GM12878 (cell line): ENCODE results near the gene HEG1. TPM values are rescaled to one million over a fixed set of nuclear protein-coding genes. Genes with fewer than 3 reads are reported as not detected.

Experiments used
- ATAC-seq: fragments of 200-7000 bp; cut with Tn5 transposase; 3 replicates; pipeline ENCODE4 v1.9.1; 2020; ENCODE audit warnings: mild to moderate bottlenecking, moderate library complexity
- BruUV-seq: library from RNA; stranded (reverse); fragments of 400-500 nt; replicated peaks from 2 replicates; lab custom pipeline; 2021; lab: Mats Ljungman, UMichigan
- CTCF ChIA-PET: fragments of 300-600 bp; sonication (Branson Sonifier 250); formaldehyde crosslinking; extraction: SDS; loops from one replicate; lab custom pipeline; 2021; ENCODE audit warnings: inconsistent platforms; lab: Yijun Ruan, JAX
- POLR2A ChIA-PET: fragments of 350-600 bp; formaldehyde crosslinking; extraction: SDS; loops from one replicate; lab custom pipeline; 2021; ENCODE audit warnings: inconsistent platforms; lab: Charles Lee
- RAD21 ChIA-PET: fragments of 300-600 bp; sonication (Branson Sonifier 250); formaldehyde crosslinking; loops from one replicate; lab custom pipeline; 2023; ENCODE audit warnings: antibody characterized with exemption; ENCODE audit not compliant: unreplicated experiment; lab: Charles Lee
- SMC1A ChIA-PET: fragments of 300-600 bp; sonication (Branson Sonifier 250); formaldehyde crosslinking; loops from one replicate; lab custom pipeline; 2023; ENCODE audit not compliant: unreplicated experiment, uncharacterized antibody; lab: Charles Lee
- DNase-seq: peaks from one replicate; pipeline ENCODE4 v3.0.0-alpha.2; 2011; ENCODE audit warnings: low read depth, low spot score
- FAIRE-seq: peaks from 3 replicates; lab custom pipeline; 2011; peaks lifted over from hg19 to GRCh38; lab: Jason Lieb, UNC
- H2AFZ ChIP-seq: 2 replicates; pipeline ENCODE4 v1.6.0; 2011; ENCODE audit warnings: low read depth, low read length, control low read depth; ENCODE audit not compliant: control insufficient read depth
- H3K27ac ChIP-seq: 2 replicates; pipeline ENCODE4 v1.5.1; 2011; ENCODE audit warnings: control low read depth; ENCODE audit not compliant: control insufficient read depth, insufficient read depth
- H3K27me3 ChIP-seq, 2 experiments: replicated peaks in 1 of 2; 2 replicates each; pipeline versions ENCODE4 v1.6.0 to v1.6.1; 2011; ENCODE audit warnings: low read length in 1 of 2; ENCODE audit not compliant: control insufficient read depth in 2 of 2, insufficient read depth in 2 of 2
- H3K36me3 ChIP-seq, 2 experiments: 2 replicates each; pipeline ENCODE4 v1.5.1; 2011; ENCODE audit warnings: low read length in 1 of 2; ENCODE audit not compliant: control insufficient read depth in 2 of 2, insufficient read depth in 2 of 2
- H3K4me1 ChIP-seq: 2 replicates; pipeline ENCODE4 v1.6.1; 2011; ENCODE audit warnings: mild to moderate bottlenecking, low read length, moderate library complexity, mixed read lengths; ENCODE audit not compliant: control insufficient read depth, insufficient read depth
- H3K4me2 ChIP-seq: 2 replicates; pipeline ENCODE4 v1.6.0; 2011; ENCODE audit warnings: control low read depth; ENCODE audit not compliant: control insufficient read depth, insufficient read depth
- H3K4me3 ChIP-seq: fragments of 200-600 bp; sonication (generic); 2 replicates; pipeline ENCODE4 v1.5.1; 2016
- H3K79me2 ChIP-seq: 2 replicates; pipeline ENCODE4 v1.6.0; 2011; ENCODE audit warnings: low read length; ENCODE audit not compliant: control insufficient read depth, insufficient read depth
- H3K9ac ChIP-seq: 2 replicates; pipeline ENCODE4 v1.8.0; 2011; ENCODE audit warnings: low read length, control low read depth, mixed read lengths; ENCODE audit not compliant: control insufficient read depth, insufficient read depth
- H3K9me3 ChIP-seq: replicated peaks from 3 replicates; pipeline ENCODE4 v1.5.1; 2011; ENCODE audit warnings: mild to moderate bottlenecking, low read length; ENCODE audit not compliant: control insufficient read depth, insufficient read depth
- H4K20me1 ChIP-seq: 2 replicates; pipeline ENCODE4 v1.6.0; 2011; ENCODE audit not compliant: control insufficient read depth, insufficient read depth
- ATF7 ChIP-seq: fragments of 450-650 bp; IDR thresholded peaks from 2 replicates; pipeline ENCODE4 v1.6.1; 2016; ENCODE audit warnings: low read depth, mild to moderate bottlenecking
- CEBPB ChIP-seq, 2 experiments: fragments of 150-350 bp in 1 of 2; IDR thresholded peaks; 2 replicates each; pipeline ENCODE4 v1.6.1; 2012 to 2014; ENCODE audit warnings: low read depth in 2 of 2, low read length in 2 of 2, borderline replicate concordance in 1 of 2, inconsistent platforms in 1 of 2
- HCFC1 ChIP-seq: fragments of 150-350 bp; IDR thresholded peaks from 2 replicates; pipeline ENCODE4 v1.6.1; 2014; ENCODE audit warnings: low read length
- HDAC6 ChIP-seq: fragments of 200-600 bp; sonication (generic); IDR thresholded peaks from one replicate; pipeline ENCODE4 v1.8.0; 2017; ENCODE audit warnings: antibody characterized with exemption; ENCODE audit not compliant: unreplicated experiment
- MLLT1 ChIP-seq: fragments of 450-650 bp; IDR thresholded peaks from 2 replicates; pipeline ENCODE4 v1.6.1; 2016; ENCODE audit warnings: mild to moderate bottlenecking
- PRDM15 ChIP-seq: fragments of 450-650 bp; formaldehyde crosslinking; IDR thresholded peaks from 2 replicates; pipeline ENCODE4 v1.4.0; 2020; ENCODE audit warnings: mild to moderate bottlenecking, moderate library complexity
- RUNX3 ChIP-seq: IDR thresholded peaks from 2 replicates; pipeline ENCODE4 v1.6.1; 2012; ENCODE audit warnings: low read length, inconsistent platforms
- SUZ12 ChIP-seq: fragments of 200-600 bp; sonication (generic); IDR thresholded peaks from one replicate; pipeline ENCODE4 v1.6.1; 2018; ENCODE audit warnings: antibody characterized with exemption, mild to moderate bottlenecking; ENCODE audit not compliant: unreplicated experiment
- YBX1 ChIP-seq: fragments of 450-650 bp; IDR thresholded peaks from 2 replicates; pipeline ENCODE4 v1.6.1; 2016; ENCODE audit warnings: antibody characterized with exemption
- WGBS: methylation state at CpG from one replicate; pipeline ENCODE4 v1.1.6; 2016; ENCODE audit warnings: low lambda C conversion rate; ENCODE audit not compliant: insufficient replicate concordance, insufficient coverage; ENCODE audit errors: missing lambda C conversion rate; 5-methylcytosine and 5-hydroxymethylcytosine counted together
- in situ Hi-C: fragments of 300-500 bp; cut with MboI; formaldehyde crosslinking; loops from 9 replicates; pipeline ENCODE4 v1.14.3; 2018; ENCODE audit warnings: mixed read lengths
- intact Hi-C: fragments of 100-400 bp; cut with micrococcal nuclease; formaldehyde crosslinking; loops from one replicate; pipeline ENCODE4 v1.14.2; 2022; ENCODE audit not compliant: unreplicated experiment
- polyA plus RNA-seq, 11 experiments: library from polyadenylated mRNA; depleted of rRNA in 4 of 11; unstranded in 6 of 11; stranded (reverse) in 5 of 11; fragments of >200 nt; fragmentation: Nextera tagmentation in 4 of 11; fragmentation: Illumina TruSeq in 1 of 11; extraction: Ambion mirVana in 4 of 11; extraction: Trizol in 1 of 11; gene quantifications; 1 replicate in 1 of 11; 2 replicates in 10 of 11; pipeline versions ENCODE4 v1.2.1 to v1.2.3, GENCODE V29; 2011 to 2016; ENCODE audit warnings: inconsistent platforms in 2 of 11, missing spikeins in 2 of 11, low read depth in 1 of 11
- total RNA-seq, 4 experiments: library from RNA; depleted of rRNA in 3 of 4; stranded (reverse); fragments of >200 nt in 3 of 4; fragmentation: Illumina TruSeq in 1 of 4; extraction: Trizol in 1 of 4; gene quantifications; 2 replicates each; pipeline versions ENCODE4 v1.2.1 to v1.2.3, GENCODE V29; 2013 to 2021

HEG1 gene
- total and polyA plus RNA-seq, 10 of the 15 experiments (the other 5 are each of a cell fraction or from before 2014, with no cell fraction given) = 2.2 to 32.1 (median 7.6) TPM

DNA sequence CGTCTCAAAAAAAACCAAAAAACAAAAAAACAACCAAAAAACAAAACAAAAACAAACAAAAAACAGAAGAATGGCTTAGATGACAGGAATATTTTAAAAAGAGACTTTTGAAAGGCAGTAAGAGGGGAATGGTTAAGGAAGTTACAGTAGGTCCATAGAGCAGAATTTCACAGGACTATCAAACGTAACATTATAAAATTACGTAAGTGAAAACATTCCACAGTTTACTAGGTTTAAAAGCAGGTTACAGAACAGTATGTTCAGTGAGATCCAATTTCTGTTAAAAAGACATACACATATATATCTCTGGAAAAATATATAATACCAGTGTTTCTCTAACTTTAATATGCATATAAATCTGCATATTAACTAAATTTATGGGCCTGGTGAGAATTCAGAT is 71.0 kb downstream of the HEG1 start (continued):
- TF ChIP-seq PRDM15 (CRISPR knock-in tag) (no peak), ATF7 (no peak), HCFC1 (no peak), SUZ12 (no peak)

DNA sequence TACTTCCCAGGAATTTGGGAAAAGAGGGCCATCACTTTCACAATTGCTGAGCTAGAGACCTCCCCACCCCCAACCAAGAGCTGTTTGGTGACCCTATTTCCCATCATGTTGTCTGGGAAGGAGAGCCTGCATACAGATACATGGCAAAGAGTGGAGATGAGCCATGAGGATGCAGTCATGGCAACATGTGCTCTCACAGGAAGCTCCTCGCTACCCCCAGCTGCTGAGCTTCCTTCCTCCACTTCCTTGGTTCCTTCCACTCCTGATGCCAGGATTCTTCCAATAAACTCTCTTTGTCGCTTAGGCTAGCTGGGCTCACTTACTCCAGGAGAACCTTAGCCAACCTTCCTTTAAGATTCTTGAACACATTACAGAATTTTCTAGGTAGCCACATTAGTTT is 72.9 kb downstream of the HEG1 start:
- Histone ChIP-seq H3K4me3 (no peak overlapping the region), H3K36me3 (peaks cover under 1 to 6% of the 10 kb centered on the region in 2 experiments; a peak in 2 of 4 replicates), H3K4me1 (no peaks in the 10 kb centered on the region), H3K9ac (no peak overlapping the region), H4K20me1 (no peaks in the 10 kb centered on the region), H3K27me3 (no peaks in the 10 kb centered on the region), H3K27ac (no peak overlapping the region), H3K4me2 (no peak overlapping the region), H3K9me3 (no peaks in the 10 kb centered on the region), H2AFZ (no peak overlapping the region), H3K79me2 (no peaks in the 10 kb centered on the region)
- FAIRE-seq = no peak
- ATAC-seq = no peak
- WGBS = 100% methylated on average over 2 of the region's 2 CpGs
- POLR2A ChIA-PET = no interaction called here
- DNase-seq = no peak
- RAD21 ChIA-PET = interaction anchor here (0.9 to 1.4 kb wide), 2 partner anchors 50 to 54 kb away, joined by 3 to 6 read pairs; no protein-coding TSS in a partner anchor
- CTCF ChIA-PET = interaction anchor here (0.7 to 4.5 kb wide), 6 partner anchors 9 to 222 kb away, joined by 3 to 18 read pairs (median 4); partner anchors contain the start of gene MUC13
- TF ChIP-seq HDAC6 (no peak), MLLT1 (no peak), RUNX3 (no peak), CEBPB (IDR thresholded peaks at IDR 0.05; ENCODE audit: borderline replicate concordance in 1 of 2, low read depth in 2 of 2, low read length in 2 of 2) (no peak), YBX1 (no peak)
- BruUV-seq = no TSS peak
- intact Hi-C loops (no loop called here), in situ Hi-C loops (loop anchor here (25.0 kb wide), 1 partner anchor 454 kb away; no protein-coding TSS in a partner anchor)
- SMC1A ChIA-PET = interaction anchor here (0.7 to 1.2 kb wide), 3 partner anchors 50 to 270 kb away, joined by 3 to 6 read pairs (median 4); no protein-coding TSS in a partner anchor
